ENCODE data around the gene RNASEH1.
A peak's percentile ranks its signal among the peaks of the same experiment; 100 is the strongest.

The RNASEH1 gene

DNA sequence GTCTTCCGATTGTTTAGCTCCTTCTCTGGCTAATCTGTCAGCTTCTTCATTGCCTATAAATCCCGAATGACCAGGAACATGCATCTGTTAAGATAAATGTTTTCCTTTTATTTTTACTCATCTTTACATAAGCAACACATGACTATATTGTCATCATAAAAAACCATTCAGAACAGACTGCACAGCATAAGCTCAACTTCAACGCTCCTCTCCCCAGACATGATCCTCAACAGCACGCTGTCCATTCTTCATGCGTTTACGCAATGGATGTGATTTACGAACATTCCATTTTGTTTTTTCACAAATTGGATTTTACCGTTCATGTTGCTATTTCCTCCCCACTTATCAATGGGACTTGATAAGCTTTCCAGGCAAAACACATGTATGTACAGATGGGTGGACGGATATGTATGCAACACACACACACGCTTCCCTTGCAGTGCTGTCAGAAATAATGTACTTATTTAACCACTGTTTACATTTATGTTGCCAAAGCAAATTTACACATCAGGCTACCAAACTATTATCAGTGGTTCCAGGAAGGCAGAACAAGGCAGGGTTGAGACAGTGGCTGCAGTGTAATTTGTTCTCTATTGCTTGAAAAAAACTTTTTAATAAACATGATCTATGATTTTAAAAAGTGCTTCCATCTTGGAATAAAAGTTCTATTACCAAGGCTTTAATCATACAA lies 12.2 kb downstream of the RNASEH1 start:
- DNase-seq = no peak

GRCh38 chr2:3543023-3543683 lies 15.0 kb downstream of the RNASEH1 start:
- no peak for DNase-seq

DNA sequence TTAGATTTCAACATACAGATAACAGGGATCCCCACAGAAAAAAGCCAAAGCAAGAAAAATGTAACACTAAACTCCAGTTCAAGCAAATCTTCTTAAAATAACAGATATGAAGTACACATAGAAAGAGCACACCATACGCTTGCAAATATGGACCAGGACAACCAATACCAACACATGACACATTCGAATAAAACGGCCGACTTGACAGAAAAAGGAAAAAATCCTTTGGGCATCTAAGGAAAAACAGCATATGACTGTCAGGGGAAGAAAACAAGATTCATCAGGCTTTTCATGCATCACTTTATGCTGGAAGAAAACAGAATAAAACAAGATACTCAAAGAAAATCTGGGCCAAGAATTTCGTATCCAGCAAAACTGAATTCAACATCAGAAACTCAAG lies 16.0 kb downstream of the RNASEH1 start:
- DNase-seq = no peak

- DNase-seq = no peak
These were observed 18.3 kb downstream of the RNASEH1 start for GRCh38 chr2:3539836-3540235.

- no peak for DNase-seq
These were observed 21.2 kb downstream of the RNASEH1 start for GRCh38 chr2:3536682-3537632.

DNA sequence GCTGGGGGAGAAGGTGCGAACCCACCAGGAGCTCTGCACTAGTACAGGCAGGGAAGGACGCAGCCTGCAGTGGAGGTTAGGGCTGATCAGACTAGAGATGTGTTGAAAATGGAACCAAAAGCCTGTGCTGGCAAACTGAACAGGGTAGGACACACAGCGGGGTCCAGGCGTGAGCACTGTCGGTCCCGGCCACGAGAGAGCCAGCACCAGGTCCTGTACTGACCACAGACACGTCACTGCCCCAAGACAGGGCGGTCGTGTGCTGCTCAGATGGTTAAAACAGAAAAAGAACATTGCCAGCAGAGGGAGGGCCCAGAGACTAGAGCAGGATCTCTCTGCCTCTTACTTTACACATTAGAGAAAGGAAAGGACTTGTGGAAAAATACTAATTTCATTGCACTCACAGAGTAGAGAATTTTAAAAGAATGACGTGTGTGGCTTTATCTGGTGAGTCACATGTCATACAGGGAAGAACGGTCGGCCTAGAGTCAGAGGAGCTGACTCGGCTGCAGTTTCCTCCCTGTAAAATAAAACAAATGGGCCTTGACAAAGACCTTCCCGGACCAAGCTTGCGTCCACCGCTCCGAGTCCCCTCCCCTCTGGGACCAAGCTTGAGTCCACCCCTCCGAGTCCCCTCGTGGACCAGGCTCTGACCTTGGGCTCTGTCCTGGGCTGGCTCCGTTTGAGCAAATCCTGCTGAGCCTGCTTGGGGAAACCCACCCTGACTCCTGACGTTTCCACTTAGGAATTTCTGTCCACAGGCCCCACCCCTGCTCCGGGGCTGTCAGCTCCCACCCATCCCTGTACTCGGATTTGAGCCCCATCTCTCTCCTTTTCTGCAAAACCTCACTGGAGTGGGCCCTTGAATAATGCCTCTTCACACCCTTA lies 22.1 kb downstream of the RNASEH1 start:
- DNase-seq = no peak

DNA sequence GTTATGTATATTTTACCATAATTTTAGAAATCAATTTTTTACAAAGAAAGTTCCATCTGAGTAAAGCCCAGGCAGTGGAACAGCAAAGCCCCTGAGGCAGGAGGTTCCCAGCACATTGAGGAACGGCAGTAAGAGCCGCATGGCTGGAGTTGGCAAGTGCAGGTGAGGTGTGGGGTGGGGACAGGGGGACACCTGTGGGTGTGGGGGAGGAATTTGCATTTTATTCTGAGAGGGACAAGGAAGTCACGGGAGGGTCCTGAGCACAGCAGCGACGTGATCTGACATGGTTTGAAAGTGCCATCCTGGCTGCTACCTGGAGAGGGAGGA lies 22.7 kb downstream of the RNASEH1 start:
- no peak for DNase-seq

DNA sequence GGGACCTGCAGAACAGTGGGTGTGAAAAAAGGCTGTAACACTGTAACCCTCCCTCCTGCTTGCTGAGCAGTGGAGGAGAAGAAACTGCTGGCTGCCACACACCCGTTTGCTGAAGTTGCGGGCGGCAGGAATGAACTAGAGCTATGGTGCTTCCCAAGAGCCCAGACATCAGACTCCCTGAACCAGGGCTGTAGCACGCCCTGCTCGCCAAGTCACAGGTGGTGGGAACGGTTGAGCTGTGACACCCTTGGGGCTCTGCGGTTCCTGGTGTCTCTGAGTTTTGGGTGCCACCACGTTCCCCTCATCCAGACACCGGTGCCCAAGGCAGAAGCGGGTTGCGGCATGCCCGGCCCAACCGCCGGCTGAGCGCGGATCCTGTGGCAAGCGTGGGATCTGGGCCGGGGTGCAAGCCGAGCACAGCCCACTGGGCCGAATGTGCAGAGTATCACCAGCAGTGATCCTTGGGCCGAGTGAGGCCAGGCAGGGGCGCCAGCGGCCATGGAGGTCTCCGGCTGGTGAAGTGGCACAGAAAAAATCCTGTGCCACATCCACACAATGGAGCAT lies 23.8 kb downstream of the RNASEH1 start:
- no peak for DNase-seq

DNA sequence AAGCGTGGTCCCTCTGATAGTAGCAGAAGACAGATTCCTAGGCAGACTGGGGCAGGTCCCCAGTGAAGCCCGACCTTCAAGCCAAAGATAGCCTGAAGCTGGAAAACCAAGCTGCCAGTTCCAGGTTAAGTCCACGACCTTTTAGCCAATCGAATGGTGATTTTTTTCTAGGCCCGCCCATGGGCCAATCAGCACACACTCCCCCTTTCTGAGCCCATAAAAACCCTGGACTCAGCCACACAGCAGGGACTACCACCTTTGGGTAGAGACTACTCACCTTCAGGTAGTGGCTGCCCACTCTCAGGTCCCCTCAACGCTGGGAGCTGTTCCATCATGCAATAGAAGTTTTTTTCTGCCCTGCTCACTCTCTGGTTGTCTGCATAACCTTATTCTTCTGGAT lies 24.3 kb downstream of the RNASEH1 start:
- DNase-seq = no peak

DNA sequence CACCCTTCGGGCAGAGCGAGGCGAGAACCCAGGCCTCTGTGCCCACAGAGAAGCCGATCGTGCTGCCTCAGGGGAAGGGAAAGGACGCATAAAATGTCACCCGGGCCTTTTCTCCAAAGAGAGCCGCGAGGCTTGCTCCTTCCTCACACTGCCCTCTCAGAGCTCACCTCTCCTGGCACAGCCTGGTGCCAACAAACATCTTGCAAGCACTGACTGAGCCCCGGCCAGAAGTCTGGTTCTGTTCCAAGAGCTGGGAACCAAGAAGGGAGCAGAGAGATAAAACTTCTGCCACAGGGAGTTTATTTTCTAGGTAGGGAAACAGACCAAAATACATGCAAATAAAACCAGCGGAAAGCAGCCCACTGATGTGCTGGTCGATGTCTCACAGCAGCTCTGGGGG lies 25.2 kb downstream of the RNASEH1 start:
- DNase-seq = no peak

DNA sequence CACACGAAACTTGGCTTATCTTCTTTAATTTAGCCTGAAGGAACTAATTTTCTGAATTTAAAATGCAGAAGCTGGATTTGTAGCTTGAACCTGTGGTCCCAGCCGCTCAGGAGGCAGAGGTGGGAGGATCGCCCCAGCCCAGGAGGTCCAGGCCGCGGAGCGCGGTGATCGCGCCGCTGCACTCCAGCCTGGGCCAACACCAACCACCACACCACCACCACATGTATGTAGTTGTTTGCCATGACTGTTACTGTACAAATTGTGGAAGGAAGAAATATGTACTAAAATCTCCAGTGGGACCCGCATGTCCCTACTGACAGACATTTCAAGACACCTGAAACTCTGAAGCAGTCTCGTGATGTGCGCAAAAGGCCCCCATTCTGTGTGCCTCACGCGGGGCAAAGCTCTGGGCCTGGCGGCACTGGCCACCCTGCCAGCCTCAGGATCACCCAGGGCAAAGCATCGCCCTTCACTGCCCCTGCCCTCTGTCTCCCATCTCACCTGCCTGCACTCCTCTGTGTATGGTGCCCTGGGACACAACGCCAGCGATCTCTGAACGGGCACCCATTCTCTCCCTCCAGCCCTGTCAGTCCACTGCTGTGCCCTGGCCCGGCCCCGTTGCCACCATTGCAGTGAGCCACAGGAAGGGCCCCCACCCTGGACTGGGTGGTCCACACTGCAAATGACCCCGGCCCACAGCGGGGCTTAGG lies 28.7 kb downstream of the RNASEH1 start:
- DNase-seq = no peak

DNA sequence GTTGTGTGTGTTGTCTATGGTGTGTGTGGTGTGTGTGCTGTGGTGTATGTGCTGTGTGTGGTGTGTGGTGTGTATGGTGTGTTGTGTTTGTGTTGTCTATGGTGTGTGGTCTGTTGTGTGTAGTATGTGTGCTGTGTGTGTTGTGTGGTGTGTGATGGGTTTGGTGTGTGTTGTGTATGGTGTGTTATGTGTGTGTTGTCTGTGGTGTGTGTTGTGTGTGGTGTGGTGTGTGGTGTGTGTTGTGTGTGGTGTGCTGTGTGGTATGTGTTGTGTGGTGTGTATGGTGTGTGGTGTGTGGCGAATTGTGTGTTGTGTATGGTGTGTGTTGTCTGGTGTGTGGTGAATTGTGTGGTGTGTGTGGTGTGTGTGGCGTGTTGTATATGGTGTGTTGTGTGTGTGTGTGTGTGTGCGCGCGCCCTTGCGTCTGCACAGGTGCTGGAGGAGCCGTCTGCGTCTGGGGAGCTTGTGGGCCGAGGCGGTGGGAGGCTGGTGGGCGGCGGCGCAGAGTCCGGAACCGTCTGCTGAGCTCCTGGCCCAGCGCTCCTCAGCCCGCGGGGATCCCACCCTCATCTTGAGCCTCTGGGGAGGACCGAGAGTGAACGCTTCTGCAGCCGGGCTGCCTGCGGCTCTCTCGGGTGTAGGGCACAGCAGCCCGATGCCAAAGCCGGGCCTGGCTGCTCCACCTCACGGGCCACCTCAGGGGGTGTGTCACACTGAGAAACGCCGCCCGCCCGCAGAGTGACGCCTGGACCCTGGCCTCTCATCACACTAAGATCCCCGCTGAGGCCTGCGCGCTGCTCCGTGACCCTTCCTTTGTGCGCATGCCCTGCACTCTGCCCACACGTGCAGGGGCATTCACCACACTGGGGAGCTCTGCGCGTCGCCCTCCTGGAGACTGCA lies 30.0 kb downstream of the RNASEH1 start:
- no peak for DNase-seq

GRCh38 chr2:3526871-3527270 lies 31.3 kb downstream of the RNASEH1 start:
- no peak for DNase-seq

DNA sequence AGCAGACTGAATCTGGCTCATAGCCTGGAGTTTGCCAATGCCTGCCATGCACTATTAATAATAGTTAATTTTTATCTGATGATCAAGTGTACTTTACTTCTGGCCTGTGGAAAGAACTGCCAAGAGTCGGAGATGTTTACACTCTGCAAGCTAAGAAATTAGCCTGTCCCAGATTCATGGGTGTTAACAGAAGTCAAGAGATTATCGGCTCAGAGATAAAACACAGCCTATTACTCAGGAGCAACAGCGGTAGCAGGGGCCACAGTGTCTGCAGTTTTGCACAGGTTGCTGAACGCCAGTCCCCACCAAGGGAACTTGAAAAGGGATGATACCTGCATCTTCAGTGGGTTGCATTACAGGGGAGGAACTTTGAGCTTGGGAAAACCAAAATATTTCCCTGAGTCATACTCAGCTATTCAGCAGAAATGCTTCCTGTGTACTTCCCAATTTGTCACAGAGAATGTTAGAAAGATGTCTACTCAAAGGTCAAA lies 34.5 kb downstream of the RNASEH1 start:
- no peak for DNase-seq

GRCh38 chr2:3522961-3523421 lies 35.1 kb downstream of the RNASEH1 start:
- DNase-seq = no peak

GRCh38 chr2:3520591-3520990 lies 37.5 kb downstream of the RNASEH1 start:
- DNase-seq = no peak

GRCh38 chr2:3519255-3520205 lies 38.6 kb downstream of the RNASEH1 start, which contains the start of gene ADI1:
Gene ADI1 (minus strand): TSS chr2:3519531. CDS start chr2:3519487, 44 bp downstream.
- DNase-seq = peak; percentile 68

DNA sequence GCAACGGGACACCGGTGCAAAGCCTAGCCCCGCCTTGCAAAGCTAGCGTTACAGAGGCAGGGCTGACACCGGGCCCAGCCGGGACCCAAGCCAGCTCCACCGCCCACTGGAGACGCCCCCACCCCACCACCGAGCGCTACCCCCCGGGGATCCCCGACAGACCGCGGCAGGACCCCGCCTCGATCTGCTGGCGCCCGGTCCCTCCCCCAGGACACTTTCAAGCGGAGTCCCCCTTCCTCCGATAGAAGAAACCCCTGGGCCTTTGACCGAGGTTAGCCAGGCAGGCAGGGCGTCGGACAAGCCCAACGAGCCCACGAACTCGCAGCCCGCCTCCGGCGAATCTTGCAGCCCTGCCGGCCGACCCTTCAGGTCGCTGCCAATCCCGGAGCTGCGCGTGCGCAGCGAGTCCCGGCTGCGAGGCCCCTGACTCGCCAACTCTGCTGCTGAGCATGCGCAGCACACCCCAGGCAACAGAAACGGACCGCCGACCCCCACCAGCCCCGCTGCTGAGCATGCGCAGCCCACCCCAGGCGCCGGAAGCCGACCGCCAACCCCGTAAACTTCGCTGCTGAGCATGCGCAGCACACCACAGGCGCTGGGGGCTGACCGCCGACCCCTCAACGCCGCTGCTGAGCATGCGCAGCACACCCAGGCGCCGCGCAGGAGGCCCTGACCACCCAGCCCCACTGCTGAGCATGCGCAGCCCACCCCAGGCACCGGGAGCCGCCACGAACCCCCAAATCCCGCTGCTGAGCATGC lies 39.5 kb downstream of the RNASEH1 start:
- DNase-seq = peak; percentile 92

Data from NCI-H526 treated with DMSO at 0.1 percent for 48 hours (cell line).